ENCODE measurements around the gene DPEP2.
"Not testable (repeated sequence)": the region's sequence is repeated elsewhere in the genome, so short reads cannot be mapped to it uniquely, and the experiment has no call there.

DPEP2 gene

GRCh38 chr16:67998779-67999688, at the start of gene DPEP2:
DPEP2 (minus strand) TSS chr16:67999484; CDS start chr16:67993212, 6,272 bp downstream.
- H3K4me3 ChIP-seq (ENCODE audit: low read depth, low read length): peak within 1 kb of the TSS; percentile 6
- not testable (repeated sequence) for DNase-seq (ENCODE audit: low read depth)

- DNase-seq (ENCODE audit: low read depth): no peak
- no peak overlapping the region for H3K4me3 ChIP-seq (ENCODE audit: low read depth, low read length)
- no peak for TF ChIP-seq CTCF (IDR thresholded peaks at IDR 0.05; ENCODE audit: low read depth, low read length, missing control alignments)
Observed at GRCh38 chr16:68047987-68048386, 48.7 kb upstream of the DPEP2 start.

- no peak overlapping the region for H3K4me3 ChIP-seq (ENCODE audit: low read depth, low read length)
- TF ChIP-seq CTCF (IDR thresholded peaks at IDR 0.05; ENCODE audit: low read depth, low read length, missing control alignments): no peak
- no peak for DNase-seq (ENCODE audit: low read depth)
Observed at GRCh38 chr16:68046106-68046505, 46.8 kb upstream of the DPEP2 start.

- no peak for TF ChIP-seq CTCF (IDR thresholded peaks at IDR 0.05; ENCODE audit: low read depth, low read length, missing control alignments)
- no peak for DNase-seq (ENCODE audit: low read depth)
Observed at GRCh38 chr16:68041783-68042182, 42.5 kb upstream of the DPEP2 start.

GRCh38 chr16:68040506-68041288, 41.4 kb upstream of the DPEP2 start:
- no peak overlapping the region for H3K4me3 ChIP-seq (ENCODE audit: low read depth, low read length)
- peak; percentile 87 for TF ChIP-seq CTCF (IDR thresholded peaks at IDR 0.05; ENCODE audit: low read depth, low read length, missing control alignments)
- DNase-seq (ENCODE audit: low read depth): peak; percentile 62

More at GRCh38 chr16:68041783-68042182, 42.5 kb upstream of the DPEP2 start:
- no peak overlapping the region for H3K4me3 ChIP-seq (ENCODE audit: low read depth, low read length)

- DNase-seq (ENCODE audit: low read depth): no peak
- TF ChIP-seq CTCF (IDR thresholded peaks at IDR 0.05; ENCODE audit: low read depth, low read length, missing control alignments): no peak
- peak overlapping the region; percentile 59 for H3K4me3 ChIP-seq (ENCODE audit: low read depth, low read length)
Observed at GRCh38 chr16:68037841-68038597, 38.7 kb upstream of the DPEP2 start.

GRCh38 chr16:68035227-68035626, 35.9 kb upstream of the DPEP2 start:
- DNase-seq (ENCODE audit: low read depth): no peak
- TF ChIP-seq CTCF (IDR thresholded peaks at IDR 0.05; ENCODE audit: low read depth, low read length, missing control alignments): no peak
- no peak overlapping the region for H3K4me3 ChIP-seq (ENCODE audit: low read depth, low read length)

All from GM12864 (cell line).